ENCODE results near the gene ACIN1. TPM values are rescaled to one million over a fixed set of nuclear protein-coding genes. Genes with fewer than 3 reads are reported as not detected.
A peak's percentile ranks its signal among the peaks of the same experiment; 100 is the strongest.

The ACIN1 gene
- total and polyA plus RNA-seq, 9 of the 15 experiments (the other 6 are each of a cell fraction or from before 2014, with no cell fraction given), result 5.0 to 196 (median 129) TPM

DNA sequence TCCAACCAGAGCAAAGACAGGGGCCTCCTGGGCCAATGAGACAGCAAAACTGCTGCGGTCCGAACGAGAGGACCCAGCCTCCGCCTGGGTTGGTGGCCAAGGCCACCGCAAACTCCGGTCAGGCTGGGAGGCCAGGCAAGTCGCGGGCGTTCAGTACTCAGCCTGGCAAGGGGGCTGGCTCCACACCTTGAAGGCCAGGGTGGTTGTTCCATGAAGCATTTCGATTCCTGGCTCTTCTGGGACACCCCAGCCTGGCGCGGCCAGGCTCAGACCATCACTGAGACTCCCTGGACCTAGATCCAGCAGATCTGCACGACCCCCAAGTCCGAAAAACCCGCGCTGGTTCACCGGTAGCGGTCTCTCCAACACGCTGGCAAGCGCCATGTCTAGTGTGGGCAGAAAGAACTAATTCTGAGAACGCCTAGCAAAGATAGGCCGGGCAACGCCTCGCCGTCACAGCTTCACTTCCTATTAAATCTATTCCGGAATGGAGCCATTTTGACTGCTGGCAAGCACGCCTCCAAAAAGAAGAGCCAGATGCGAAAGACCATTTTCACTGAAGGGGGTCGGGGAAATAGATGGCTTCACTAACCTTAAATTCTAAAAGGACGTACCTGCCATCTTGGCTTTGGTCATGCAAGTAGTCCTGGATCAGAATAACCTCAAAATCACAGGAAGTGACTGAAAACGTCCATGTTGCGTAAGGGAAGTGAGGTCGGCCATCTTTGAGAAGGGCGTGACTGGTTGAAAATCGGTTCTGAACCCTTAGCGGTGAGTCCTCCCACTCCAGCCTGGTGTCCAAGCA lies 60.2 kb downstream of the ACIN1 start, which contains the start of gene PSMB5 (continued):
- TF ChIP-seq, protein P1, sequence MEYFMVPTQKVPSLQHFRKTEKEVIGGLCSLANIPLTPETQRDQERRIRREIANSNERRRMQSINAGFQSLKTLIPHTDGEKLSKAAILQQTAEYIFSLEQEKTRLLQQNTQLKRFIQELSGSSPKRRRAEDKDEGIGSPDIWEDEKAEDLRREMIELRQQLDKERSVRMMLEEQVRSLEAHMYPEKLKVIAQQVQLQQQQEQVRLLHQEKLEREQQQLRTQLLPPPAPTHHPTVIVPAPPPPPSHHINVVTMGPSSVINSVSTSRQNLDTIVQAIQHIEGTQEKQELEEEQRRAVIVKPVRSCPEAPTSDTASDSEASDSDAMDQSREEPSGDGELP (CRISPR knock-in tag; IDR thresholded peaks at IDR 0.05; ENCODE audit: borderline replicate concordance), result peak; percentile 55; the same call in 1 of the 2 replicates
- TF ChIP-seq USF2 (CRISPR knock-in tag; IDR thresholded peaks at IDR 0.05), result no peak
- 0 out of 2 replicates have a peak, but pooled peaks have one; percentile 8 for TF ChIP-seq HMGXB4 (CRISPR knock-in tag; IDR thresholded peaks at IDR 0.05)
- TF ChIP-seq NEUROD1 (IDR thresholded peaks at IDR 0.05; ENCODE audit: borderline replicate concordance, low read depth, low read length, partially characterized antibody), result no peak
- TF ChIP-seq ZNF766 (CRISPR knock-in tag; conservative IDR thresholded peaks at IDR 0.05), result peak; percentile 97
- TF ChIP-seq CXXC5 (CRISPR knock-in tag; IDR thresholded peaks at IDR 0.05), result peak; percentile 97
- peak; percentile 81 for TF ChIP-seq ASH1L (IDR thresholded peaks at IDR 0.05; ENCODE audit: borderline replicate concordance, low read depth, partially characterized antibody)
- TF ChIP-seq MAFK (IDR thresholded peaks at IDR 0.05; ENCODE audit: low read length), result peak; percentile 76
- peak; percentile 95 for TF ChIP-seq NR2C1 (IDR thresholded peaks at IDR 0.05)
- TF ChIP-seq NR2C1 (tag; IDR thresholded peaks at IDR 0.05), result peak; percentile 96
- TF ChIP-seq ZNF668 (CRISPR knock-in tag; IDR thresholded peaks at IDR 0.05), result no peak
- TF ChIP-seq, protein P2, sequence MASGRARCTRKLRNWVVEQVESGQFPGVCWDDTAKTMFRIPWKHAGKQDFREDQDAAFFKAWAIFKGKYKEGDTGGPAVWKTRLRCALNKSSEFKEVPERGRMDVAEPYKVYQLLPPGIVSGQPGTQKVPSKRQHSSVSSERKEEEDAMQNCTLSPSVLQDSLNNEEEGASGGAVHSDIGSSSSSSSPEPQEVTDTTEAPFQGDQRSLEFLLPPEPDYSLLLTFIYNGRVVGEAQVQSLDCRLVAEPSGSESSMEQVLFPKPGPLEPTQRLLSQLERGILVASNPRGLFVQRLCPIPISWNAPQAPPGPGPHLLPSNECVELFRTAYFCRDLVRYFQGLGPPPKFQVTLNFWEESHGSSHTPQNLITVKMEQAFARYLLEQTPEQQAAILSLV (tag; IDR thresholded peaks at IDR 0.05), result peak; percentile 45; the same call in 1 of the 2 replicates
- TF ChIP-seq DPF2 (IDR thresholded peaks at IDR 0.05), result peak; percentile 25; the same call in 1 of the 2 replicates

All from K562 (cell line).